ENCODE measurements around the gene LGR6. TPM values are rescaled to one million over a fixed set of nuclear protein-coding genes. Genes with fewer than 3 reads are reported as not detected.
"Not testable (repeated sequence)": the region's sequence is repeated elsewhere in the genome, so short reads cannot be mapped to it uniquely, and the experiment has no call there.

LGR6 gene
- polyA plus RNA-seq, 4 donors, result 0.64 to 1.3 (median 1.1) TPM

GRCh38 chr1:202261209-202261958 is 67.8 kb downstream of the LGR6 start:
- DNase-seq (ENCODE audit: low read depth in 4 of 4, low spot score in 3 of 4), result not testable (repeated sequence)

GRCh38 chr1:202263628-202264027 is 70.0 kb downstream of the LGR6 start:
- no peak for DNase-seq (ENCODE audit: low read depth in 4 of 4, low spot score in 3 of 4)

DNA sequence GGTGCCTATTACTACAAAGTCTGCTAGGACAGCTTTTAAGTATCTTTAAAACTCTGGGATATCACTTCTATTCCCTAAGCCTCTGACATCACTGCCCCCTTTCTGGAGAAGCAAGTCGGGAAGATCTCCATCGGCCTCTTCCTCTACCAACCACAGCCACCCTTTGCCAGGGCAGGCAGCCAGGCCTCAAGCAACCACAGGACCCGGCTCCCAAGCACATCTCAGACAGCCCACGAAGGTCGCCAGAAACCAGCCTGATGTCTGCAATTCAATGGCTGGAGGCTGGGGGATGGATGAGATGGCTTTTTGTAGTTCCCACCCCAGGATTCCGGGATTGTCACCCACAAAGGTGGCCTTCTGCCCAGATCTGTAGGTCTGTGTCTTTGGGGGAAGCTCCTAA is 70.7 kb downstream of the LGR6 start:
- no peak for DNase-seq (ENCODE audit: low read depth in 4 of 4, low spot score in 3 of 4)

DNA sequence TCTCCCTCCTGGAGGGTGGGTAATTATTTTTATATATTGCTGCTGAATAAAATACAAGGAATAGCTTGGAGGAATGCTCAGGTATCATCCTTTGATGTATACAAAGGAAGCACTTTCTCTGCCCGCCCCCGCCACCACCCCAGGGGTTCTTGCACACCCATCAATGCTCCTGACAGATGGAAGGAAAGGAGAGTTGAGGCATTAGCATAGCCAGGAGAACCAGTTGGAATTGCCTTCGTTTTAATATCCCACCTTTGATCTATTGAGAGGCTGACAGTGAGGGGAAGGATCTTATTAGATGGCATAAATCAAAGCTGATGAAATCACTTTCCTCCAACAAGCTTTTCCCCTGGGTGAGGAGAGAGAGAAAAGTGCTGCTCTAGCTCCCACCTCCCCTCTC is 71.1 kb downstream of the LGR6 start:
- no peak for DNase-seq (ENCODE audit: low read depth in 4 of 4, low spot score in 3 of 4)

DNA sequence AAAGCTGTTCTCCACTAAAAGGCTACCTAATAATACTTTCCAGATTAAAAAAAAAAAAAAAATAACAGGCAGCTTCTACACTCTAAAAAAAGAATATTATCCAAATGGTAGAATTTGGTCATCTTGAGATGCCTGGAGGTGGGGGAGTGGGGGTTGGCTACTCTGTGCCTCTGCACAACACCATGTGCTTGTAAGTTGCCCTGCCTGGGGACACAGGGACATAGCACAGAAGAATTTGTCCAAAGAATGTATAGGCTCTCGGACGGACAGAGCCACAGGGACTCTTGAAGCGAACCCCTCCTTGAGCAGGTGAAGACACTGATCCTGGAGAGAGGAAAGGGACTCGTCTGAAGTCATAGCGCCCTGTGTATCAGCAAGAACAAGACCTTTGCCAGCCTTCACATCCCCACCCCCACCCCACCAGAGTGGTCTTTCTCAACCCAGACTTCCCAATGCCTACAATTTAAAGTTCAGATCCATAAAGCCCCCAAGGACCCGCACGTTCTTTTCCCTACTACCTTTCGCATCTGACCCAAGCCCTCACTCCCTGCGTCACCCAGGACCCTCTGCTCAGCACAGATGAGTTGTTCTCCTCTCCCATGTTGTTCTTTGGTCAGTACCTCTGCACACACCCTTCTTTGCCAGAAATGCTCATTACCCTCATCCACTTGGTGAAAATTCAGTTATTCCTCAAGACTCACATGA is 72.6 kb downstream of the LGR6 start:
- DNase-seq (ENCODE audit: low read depth in 4 of 4, low spot score in 3 of 4), result no peak

GRCh38 chr1:202268032-202268431 is 74.4 kb downstream of the LGR6 start:
- DNase-seq (ENCODE audit: low read depth in 4 of 4, low spot score in 3 of 4), result no peak

DNA sequence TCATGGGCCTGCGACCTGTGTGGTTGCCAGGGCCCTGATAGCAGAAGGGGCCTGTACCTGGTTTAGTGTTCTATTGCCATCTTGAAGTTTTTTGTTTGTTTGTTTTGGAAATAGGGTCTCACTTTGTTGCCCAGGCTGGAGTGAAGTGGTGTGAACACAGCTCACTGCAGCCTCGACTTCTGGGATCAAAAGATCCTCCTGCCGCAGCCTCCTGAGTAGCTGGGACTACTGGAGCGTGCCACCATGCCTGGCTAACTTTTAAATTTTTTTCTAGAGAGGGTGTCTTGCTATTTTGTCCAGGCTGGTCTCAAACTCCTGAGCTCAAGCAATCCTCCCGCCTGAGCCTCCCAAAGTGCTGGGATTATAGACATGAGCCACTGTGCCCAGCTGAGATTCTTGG is 75.2 kb downstream of the LGR6 start:
- no peak for DNase-seq (ENCODE audit: low read depth in 4 of 4, low spot score in 3 of 4)

DNA sequence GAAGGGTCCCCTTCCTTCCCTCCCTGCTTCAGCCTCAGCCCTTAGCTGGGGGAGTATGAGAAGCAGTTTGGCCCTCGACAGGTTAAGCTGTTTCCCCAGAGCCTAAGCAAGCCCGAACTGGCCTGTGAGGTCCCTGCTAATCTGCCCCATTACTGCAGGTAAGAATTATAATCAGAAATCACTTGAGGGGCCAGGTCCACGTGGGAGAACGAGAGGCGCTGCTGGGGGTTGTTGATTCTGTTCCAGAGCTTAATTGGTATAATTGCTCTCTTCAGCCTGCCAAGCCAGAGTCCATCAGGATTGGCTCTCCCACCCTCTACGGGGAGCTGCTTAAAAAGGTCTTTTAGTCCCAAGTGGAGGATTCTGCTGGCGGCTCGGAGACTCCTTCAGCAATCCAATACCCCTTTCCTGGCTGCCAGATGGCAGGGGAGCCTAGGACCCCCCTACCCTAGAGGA is 77.3 kb downstream of the LGR6 start:
- no peak for DNase-seq (ENCODE audit: low read depth in 4 of 4, low spot score in 3 of 4)

- no peak for DNase-seq (ENCODE audit: low read depth in 4 of 4, low spot score in 3 of 4)
Measured at GRCh38 chr1:202272103-202272845, 78.7 kb downstream of the LGR6 start.

- DNase-seq (ENCODE audit: low read depth in 4 of 4, low spot score in 3 of 4), result no peak
Measured at GRCh38 chr1:202274611-202275010, 81.0 kb downstream of the LGR6 start.

GRCh38 chr1:202275061-202275770 is 81.6 kb downstream of the LGR6 start:
- DNase-seq (ENCODE audit: low read depth in 4 of 4, low spot score in 3 of 4), result no peak

- no peak for DNase-seq (ENCODE audit: low read depth in 4 of 4, low spot score in 3 of 4)
Measured at GRCh38 chr1:202276081-202276715, 82.6 kb downstream of the LGR6 start.

DNA sequence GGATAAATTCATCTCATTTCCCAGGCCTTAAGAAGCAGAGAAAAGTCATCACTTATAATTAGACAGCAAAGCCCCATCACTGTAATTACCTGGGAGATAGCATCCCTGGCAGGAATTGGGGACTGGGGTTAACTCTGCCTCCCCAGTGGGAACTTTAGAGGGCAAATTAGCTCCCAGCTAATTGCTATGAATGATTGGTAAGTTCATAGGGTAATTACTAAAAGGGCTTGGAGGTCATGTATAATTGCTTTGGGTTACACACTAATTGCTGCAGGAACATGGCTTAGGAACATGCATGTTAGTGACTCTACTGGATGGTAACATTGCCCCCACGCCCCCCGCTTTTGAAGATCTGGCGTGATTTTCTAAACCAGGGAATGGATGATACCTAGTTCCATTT is 83.3 kb downstream of the LGR6 start:
- DNase-seq (ENCODE audit: low read depth in 4 of 4, low spot score in 3 of 4), result no peak

DNA sequence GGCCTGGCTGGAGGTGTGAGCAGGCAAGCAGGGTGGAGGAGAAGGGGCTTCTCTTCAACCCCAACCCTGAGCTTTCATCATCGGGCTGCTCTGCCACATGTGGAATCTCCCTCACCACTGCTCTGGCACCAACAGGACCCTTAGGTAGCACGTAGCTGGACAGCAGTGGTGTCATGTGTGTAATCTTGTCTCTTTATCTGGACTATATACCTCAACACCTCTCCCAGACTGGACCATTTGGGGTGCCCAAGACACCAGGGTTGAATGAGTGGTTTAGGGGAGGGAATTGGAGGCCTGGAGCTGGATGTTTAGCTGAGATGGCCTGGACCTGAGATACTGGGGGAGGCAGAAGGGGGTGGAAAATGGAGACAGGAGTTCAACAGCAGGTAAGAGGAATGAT is 85.2 kb downstream of the LGR6 start:
- no peak for DNase-seq (ENCODE audit: low read depth in 4 of 4, low spot score in 3 of 4)

- no peak for DNase-seq (ENCODE audit: low read depth in 4 of 4, low spot score in 3 of 4)
Measured at GRCh38 chr1:202279806-202280205, 86.2 kb downstream of the LGR6 start.

- DNase-seq (ENCODE audit: low read depth in 4 of 4, low spot score in 3 of 4), result no peak
Measured at GRCh38 chr1:202280595-202280994, 87.0 kb downstream of the LGR6 start.

DNA sequence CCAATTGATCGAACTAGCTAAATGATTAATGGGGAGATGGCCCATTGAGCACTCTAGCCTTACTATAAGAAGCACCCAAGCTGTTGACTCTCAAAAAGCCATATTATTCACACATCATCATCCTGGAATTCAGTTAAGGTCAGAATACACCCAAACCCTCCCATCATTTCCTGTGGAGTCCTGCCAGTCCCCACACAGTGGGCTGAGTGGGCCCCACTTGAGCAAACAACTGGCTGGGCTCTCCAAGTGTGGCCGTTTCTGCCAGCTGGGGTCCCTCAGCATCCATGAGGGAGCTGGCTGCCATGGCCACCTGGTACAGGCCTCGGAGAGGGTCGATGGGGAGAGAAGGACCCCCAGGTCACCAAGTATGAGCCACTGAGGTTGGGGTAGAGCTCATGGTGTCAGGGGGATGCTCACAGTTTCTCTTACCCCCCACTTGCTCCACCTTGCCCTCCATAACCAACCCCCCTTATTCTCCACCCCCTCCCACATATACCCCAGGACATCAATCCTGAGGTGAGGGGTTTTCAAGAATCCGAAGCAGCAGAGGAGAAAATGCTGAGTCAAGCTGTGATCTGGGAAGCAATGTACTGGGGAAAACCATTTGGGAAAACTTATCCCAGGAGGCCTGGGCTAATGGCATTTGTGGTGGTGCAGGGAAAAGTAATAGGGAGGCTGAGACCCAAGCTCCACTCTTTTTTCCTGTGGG is 87.9 kb downstream of the LGR6 start:
- DNase-seq (ENCODE audit: low read depth in 4 of 4, low spot score in 3 of 4), result no peak

DNA sequence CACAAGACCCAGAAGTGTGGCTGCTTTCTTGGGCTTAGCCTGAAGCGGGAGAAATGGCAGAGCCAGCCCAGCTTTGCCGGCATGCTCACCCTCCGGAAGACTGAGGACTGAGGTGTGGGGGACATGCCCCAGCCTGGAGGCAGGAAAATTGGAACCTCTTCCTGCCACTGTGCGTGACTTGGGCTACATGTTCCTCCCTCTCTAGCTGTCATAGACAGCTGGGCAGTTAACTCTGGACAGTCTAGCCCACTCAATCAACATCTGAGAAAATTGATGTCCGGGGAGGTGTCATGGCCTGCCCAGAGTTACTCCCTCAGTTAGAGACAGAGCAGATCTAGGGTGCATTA is 88.4 kb downstream of the LGR6 start:
- no peak for DNase-seq (ENCODE audit: low read depth in 4 of 4, low spot score in 3 of 4)

- DNase-seq (ENCODE audit: low read depth in 4 of 4, low spot score in 3 of 4), result no peak
Measured at GRCh38 chr1:202282596-202283283, 89.1 kb downstream of the LGR6 start.
